ENCODE measurements around the gene GRM1.

- TF ChIP-seq, protein P1, sequence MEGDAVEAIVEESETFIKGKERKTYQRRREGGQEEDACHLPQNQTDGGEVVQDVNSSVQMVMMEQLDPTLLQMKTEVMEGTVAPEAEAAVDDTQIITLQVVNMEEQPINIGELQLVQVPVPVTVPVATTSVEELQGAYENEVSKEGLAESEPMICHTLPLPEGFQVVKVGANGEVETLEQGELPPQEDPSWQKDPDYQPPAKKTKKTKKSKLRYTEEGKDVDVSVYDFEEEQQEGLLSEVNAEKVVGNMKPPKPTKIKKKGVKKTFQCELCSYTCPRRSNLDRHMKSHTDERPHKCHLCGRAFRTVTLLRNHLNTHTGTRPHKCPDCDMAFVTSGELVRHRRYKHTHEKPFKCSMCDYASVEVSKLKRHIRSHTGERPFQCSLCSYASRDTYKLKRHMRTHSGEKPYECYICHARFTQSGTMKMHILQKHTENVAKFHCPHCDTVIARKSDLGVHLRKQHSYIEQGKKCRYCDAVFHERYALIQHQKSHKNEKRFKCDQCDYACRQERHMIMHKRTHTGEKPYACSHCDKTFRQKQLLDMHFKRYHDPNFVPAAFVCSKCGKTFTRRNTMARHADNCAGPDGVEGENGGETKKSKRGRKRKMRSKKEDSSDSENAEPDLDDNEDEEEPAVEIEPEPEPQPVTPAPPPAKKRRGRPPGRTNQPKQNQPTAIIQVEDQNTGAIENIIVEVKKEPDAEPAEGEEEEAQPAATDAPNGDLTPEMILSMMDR (conservative IDR thresholded peaks at IDR 0.05 in 1 of 2, IDR thresholded peaks at IDR 0.05 in 1 of 2; ENCODE audit: low read depth in 1 of 2, low read length in 2 of 2), result no peak
- TF ChIP-seq EZH2 (IDR thresholded peaks at IDR 0.05; ENCODE audit: low read length, missing control alignments), result no peak
These were observed 236.2 kb downstream of the GRM1 start for GRCh38 chr6:146265056-146265455.
